BLaER1 treated with 17β-estradiol and CSF1 and Interleukin-3, amounts not matched to agents 10 nM and 100 nM (cell line): Measurements from ENCODE around the gene ANKH.

Experiments
- H3K27ac ChIP-seq, 11 experiments: shearing (Covaris generic); formaldehyde crosslinking; 2 replicates each; pipeline ENCODE4 v1.8.1; 2022
- H3K27me3 ChIP-seq, 11 experiments: shearing (Covaris generic); formaldehyde crosslinking; 2 replicates each; pipeline ENCODE4 v1.8.1; 2022
- H3K36me3 ChIP-seq, 11 experiments: shearing (Covaris generic); formaldehyde crosslinking; 2 replicates each; pipeline ENCODE4 v1.8.1; 2022
- H3K4me1 ChIP-seq, 10 experiments: shearing (Covaris generic); formaldehyde crosslinking; 2 replicates each; pipeline ENCODE4 v1.8.1; 2022
- H3K4me2 ChIP-seq, 11 experiments: shearing (Covaris generic); formaldehyde crosslinking; 2 replicates each; pipeline ENCODE4 v1.8.1; 2022
- H3K4me3 ChIP-seq, 10 experiments: shearing (Covaris generic); formaldehyde crosslinking; 2 replicates each; pipeline ENCODE4 v1.8.1; 2022
- H3K9ac ChIP-seq, 11 experiments: shearing (Covaris generic); formaldehyde crosslinking; 2 replicates each; pipeline ENCODE4 v1.8.1; 2022
- H3K9me3 ChIP-seq, 11 experiments: shearing (Covaris generic); formaldehyde crosslinking; replicated peaks in 1 of 11; 2 replicates each; pipeline ENCODE4 v1.8.1; 2022
- H4K20me1 ChIP-seq, 11 experiments: shearing (Covaris generic); formaldehyde crosslinking; 2 replicates each; pipeline ENCODE4 v1.8.1; 2022
- Cebpa-rat ChIP-seq, 11 experiments: shearing (Covaris generic); IDR thresholded peaks; 2 replicates each; pipeline ENCODE4 v1.8.1; 2022

The ANKH gene

GRCh38 chr5:14744296-14745187 lies 127.0 kb downstream of the ANKH start:
- Histone ChIP-seq H3K9ac (peak overlapping the region in 3 of 11 experiments; percentile 12 to 41 (median 25); a peak in 3 of 22 replicates), H3K4me1 (peaks cover 31 to 76% (median 67%) of the 10 kb centered on the region in 10 experiments), H3K36me3 (peaks cover 44 to 95% (median 52%) of the 10 kb centered on the region in 11 experiments), H3K4me2 (peak overlapping the region in 10 of 11 experiments; percentile 1 to 88 (median 67); a peak in 18 of 22 replicates), H3K4me3 (no peak overlapping the region; a peak in 1 of 20 replicates), H4K20me1 (peaks cover 0 to 48% (median 5%) of the 10 kb centered on the region in 11 experiments; a peak in 7 of 22 replicates), H3K27ac (peak overlapping the region in 2 of 11 experiments; percentile 44 to 45; a peak in 1 of 22 replicates), H3K27me3 (no peaks in the 10 kb centered on the region), H3K9me3 (no peaks in the 10 kb centered on the region)
- TF ChIP-seq Cebpa-rat (IDR thresholded peaks at IDR 0.05) = no peak

GRCh38 chr5:14743601-14744295 lies 127.8 kb downstream of the ANKH start:
- Histone ChIP-seq H3K4me3 (no peak overlapping the region), H3K9ac (no peak overlapping the region), H3K27me3 (no peaks in the 10 kb centered on the region), H4K20me1 (peaks cover 0 to 48% (median 5%) of the 10 kb centered on the region in 11 experiments; a peak in 7 of 22 replicates), H3K27ac (no peak overlapping the region), H3K9me3 (no peaks in the 10 kb centered on the region), H3K4me2 (peak overlapping the region in 6 of 11 experiments; percentile 48 to 88 (median 84); a peak in 6 of 22 replicates), H3K4me1 (peaks cover 38 to 80% (median 70%) of the 10 kb centered on the region in 10 experiments), H3K36me3 (peaks cover 39 to 94% (median 48%) of the 10 kb centered on the region in 11 experiments)
- TF ChIP-seq Cebpa-rat (IDR thresholded peaks at IDR 0.05) = no peak

- peaks cover 50 to 93% (median 82%) of the 10 kb centered on the region in 10 experiments for H3K4me1 ChIP-seq
- peak overlapping the region in 3 of 11 experiments; percentile 20 to 39 (median 31); a peak in 4 of 22 replicates for H3K27ac ChIP-seq
- peak overlapping the region; percentile 50 to 87 (median 76); a peak in 21 of 22 replicates for H3K4me2 ChIP-seq
- H4K20me1 ChIP-seq = peaks cover 0 to 48% (median 5%) of the 10 kb centered on the region in 11 experiments; a peak in 7 of 22 replicates
- peak overlapping the region in 2 of 11 experiments; percentile 4 to 23; a peak in 1 of 22 replicates for H3K9ac ChIP-seq
- no peak for TF ChIP-seq Cebpa-rat (IDR thresholded peaks at IDR 0.05)
- H3K27me3 ChIP-seq = no peaks in the 10 kb centered on the region
- H3K9me3 ChIP-seq = no peaks in the 10 kb centered on the region
- no peak overlapping the region for H3K4me3 ChIP-seq
- peaks cover 27 to 94% (median 48%) of the 10 kb centered on the region in 11 experiments for H3K36me3 ChIP-seq
Measured at GRCh38 chr5:14742498-14742897, 129.1 kb downstream of the ANKH start.

- Histone ChIP-seq H3K27ac (peak overlapping the region in 4 of 11 experiments; percentile 20 to 39 (median 27); a peak in 5 of 22 replicates), H3K9ac (peak overlapping the region in 3 of 11 experiments; percentile 3 to 23 (median 4); a peak in 2 of 22 replicates), H3K4me1 (peaks cover 56 to 97% (median 87%) of the 10 kb centered on the region in 10 experiments), H3K36me3 (peaks cover 22 to 94% (median 48%) of the 10 kb centered on the region in 11 experiments), H3K4me2 (peak overlapping the region; percentile 50 to 87 (median 76)), H3K4me3 (no peak overlapping the region; a peak in 1 of 20 replicates), H3K9me3 (no peaks in the 10 kb centered on the region), H4K20me1 (peaks cover 0 to 48% (median 5%) of the 10 kb centered on the region in 11 experiments; a peak in 7 of 22 replicates), H3K27me3 (no peaks in the 10 kb centered on the region)
- no peak for TF ChIP-seq Cebpa-rat (IDR thresholded peaks at IDR 0.05)
Measured at GRCh38 chr5:14741801-14742440, 129.7 kb downstream of the ANKH start.

- no peak overlapping the region for H3K4me3 ChIP-seq
- H3K27me3 ChIP-seq = no peaks in the 10 kb centered on the region
- peak overlapping the region in 4 of 11 experiments; percentile 20 to 39 (median 27); a peak in 3 of 22 replicates for H3K27ac ChIP-seq
- H3K9me3 ChIP-seq = no peaks in the 10 kb centered on the region
- TF ChIP-seq Cebpa-rat (IDR thresholded peaks at IDR 0.05) = no peak
- peaks cover 56 to 97% (median 89%) of the 10 kb centered on the region in 10 experiments for H3K4me1 ChIP-seq
- peaks cover 21 to 94% (median 49%) of the 10 kb centered on the region in 11 experiments; a peak in 21 of 22 replicates for H3K36me3 ChIP-seq
- H4K20me1 ChIP-seq = peaks cover 0 to 49% (median 5%) of the 10 kb centered on the region in 11 experiments; a peak in 7 of 22 replicates
- H3K4me2 ChIP-seq = peak overlapping the region; percentile 50 to 87 (median 76); a peak in 21 of 22 replicates
- H3K9ac ChIP-seq = peak overlapping the region in 1 of 11 experiments; percentile 23; a peak in 1 of 22 replicates
Measured at GRCh38 chr5:14741131-14741530, 130.4 kb downstream of the ANKH start.

- Histone ChIP-seq H3K27ac (0 out of 22 replicates have a peak overlapping the region, but pooled peaks of 1 of the 11 experiments have one; percentile 0), H3K4me2 (peak overlapping the region; percentile 12 to 87 (median 75); a peak in 18 of 22 replicates), H3K27me3 (no peaks in the 10 kb centered on the region), H3K4me3 (no peak overlapping the region), H4K20me1 (peaks cover 0 to 53% (median 5%) of the 10 kb centered on the region in 11 experiments; a peak in 7 of 22 replicates), H3K9ac (no peak overlapping the region), H3K4me1 (peaks cover 56 to 95% (median 86%) of the 10 kb centered on the region in 10 experiments), H3K36me3 (peaks cover 20 to 94% (median 47%) of the 10 kb centered on the region in 11 experiments; a peak in 20 of 22 replicates), H3K9me3 (no peaks in the 10 kb centered on the region)
- TF ChIP-seq Cebpa-rat (IDR thresholded peaks at IDR 0.05) = no peak
Measured at GRCh38 chr5:14739981-14740380, 131.6 kb downstream of the ANKH start.

- Histone ChIP-seq H3K9ac (no peak overlapping the region), H4K20me1 (peaks cover 0 to 48% (median 5%) of the 10 kb centered on the region in 11 experiments; a peak in 7 of 22 replicates), H3K27ac (0 out of 22 replicates have a peak overlapping the region, but pooled peaks of 1 of the 11 experiments have one; percentile 0), H3K4me1 (peaks cover 56 to 95% (median 85%) of the 10 kb centered on the region in 10 experiments), H3K4me3 (no peak overlapping the region), H3K9me3 (no peaks in the 10 kb centered on the region), H3K36me3 (peaks cover 20 to 94% (median 48%) of the 10 kb centered on the region in 11 experiments; a peak in 20 of 22 replicates), H3K4me2 (peak overlapping the region in 7 of 11 experiments; percentile 12 to 85 (median 75); a peak in 11 of 22 replicates), H3K27me3 (no peaks in the 10 kb centered on the region)
- TF ChIP-seq Cebpa-rat (IDR thresholded peaks at IDR 0.05) = no peak
Measured at GRCh38 chr5:14739538-14739937, 132.0 kb downstream of the ANKH start.
